Measurements from ENCODE around the gene PHF19.
A peak's percentile ranks its signal among the peaks of the same experiment; 100 is the strongest.

PHF19 gene

GRCh38 chr9:120913647-120914264 is 36.8 kb upstream of the PHF19 start:
- H3K27ac ChIP-seq: no peak overlapping the region
- H3K9ac ChIP-seq: no peak overlapping the region
- H3K9me3 ChIP-seq: no peaks in the 10 kb centered on the region
- no peak overlapping the region for H3K4me2 ChIP-seq
- peaks cover 10% of the 10 kb centered on the region; the same call in 1 of the 2 replicates for H3K36me3 ChIP-seq
- TF ChIP-seq Cebpa-rat (IDR thresholded peaks at IDR 0.05): no peak
- H3K4me1 ChIP-seq: peaks cover 11% of the 10 kb centered on the region
- no peak overlapping the region for H3K4me3 ChIP-seq
- H4K20me1 ChIP-seq: no peaks in the 10 kb centered on the region
- H3K27me3 ChIP-seq: no peaks in the 10 kb centered on the region

- no peak overlapping the region for H3K4me2 ChIP-seq
These were observed 36.1 kb upstream of the PHF19 start for GRCh38 chr9:120912958-120913646.

GRCh38 chr9:120911295-120911837 is 34.4 kb upstream of the PHF19 start:
- H3K4me3 ChIP-seq: no peak overlapping the region
- H3K4me1 ChIP-seq: peaks cover 14% of the 10 kb centered on the region
- peaks cover 10% of the 10 kb centered on the region; the same call in 1 of the 2 replicates for H3K36me3 ChIP-seq
- H3K9ac ChIP-seq: no peak overlapping the region
- H3K4me2 ChIP-seq: no peak overlapping the region
- no peaks in the 10 kb centered on the region for H4K20me1 ChIP-seq
- no peaks in the 10 kb centered on the region for H3K27me3 ChIP-seq
- no peaks in the 10 kb centered on the region for H3K9me3 ChIP-seq
- no peak overlapping the region for H3K27ac ChIP-seq
- TF ChIP-seq Cebpa-rat (IDR thresholded peaks at IDR 0.05): no peak

More at GRCh38 chr9:120912958-120913646, 36.1 kb upstream of the PHF19 start:
- H4K20me1 ChIP-seq: no peaks in the 10 kb centered on the region
- H3K27me3 ChIP-seq: no peaks in the 10 kb centered on the region
- no peaks in the 10 kb centered on the region for H3K9me3 ChIP-seq
- H3K9ac ChIP-seq: no peak overlapping the region
- H3K4me3 ChIP-seq: no peak overlapping the region
- H3K27ac ChIP-seq: no peak overlapping the region
- peaks cover 11% of the 10 kb centered on the region for H3K4me1 ChIP-seq
- peaks cover 10% of the 10 kb centered on the region; the same call in 1 of the 2 replicates for H3K36me3 ChIP-seq
- no peak for TF ChIP-seq Cebpa-rat (IDR thresholded peaks at IDR 0.05)

- no peak overlapping the region for H3K27ac ChIP-seq
- TF ChIP-seq Cebpa-rat (IDR thresholded peaks at IDR 0.05): no peak
- H3K9ac ChIP-seq: no peak overlapping the region
- no peak overlapping the region for H3K4me3 ChIP-seq
- no peaks in the 10 kb centered on the region for H4K20me1 ChIP-seq
- H3K27me3 ChIP-seq: no peaks in the 10 kb centered on the region
- H3K4me1 ChIP-seq: peaks cover 21% of the 10 kb centered on the region
- no peaks in the 10 kb centered on the region for H3K9me3 ChIP-seq
- H3K4me2 ChIP-seq: no peak overlapping the region
- peaks cover 10% of the 10 kb centered on the region; the same call in 1 of the 2 replicates for H3K36me3 ChIP-seq
These were observed 33.7 kb upstream of the PHF19 start for GRCh38 chr9:120910643-120911042.

GRCh38 chr9:120909904-120910303 is 32.9 kb upstream of the PHF19 start:
- Histone ChIP-seq H3K4me1 (peaks cover 28% of the 10 kb centered on the region), H4K20me1 (no peaks in the 10 kb centered on the region), H3K9me3 (no peaks in the 10 kb centered on the region), H3K4me3 (no peak overlapping the region), H3K36me3 (peaks cover 10% of the 10 kb centered on the region; the same call in 1 of the 2 replicates), H3K9ac (no peak overlapping the region), H3K27ac (0 out of 2 replicates have a peak overlapping the region, but pooled peaks have one; percentile 4), H3K27me3 (no peaks in the 10 kb centered on the region), H3K4me2 (peak overlapping the region; percentile 41)
- no peak for TF ChIP-seq Cebpa-rat (IDR thresholded peaks at IDR 0.05)

- Histone ChIP-seq H3K4me1 (peaks cover 72% of the 10 kb centered on the region), H3K4me2 (peak overlapping the region; percentile 70)
These were observed 28.6 kb upstream of the PHF19 start for GRCh38 chr9:120905315-120906164.

GRCh38 chr9:120904978-120905301 is 28.0 kb upstream of the PHF19 start:
- H3K27ac ChIP-seq: no peak overlapping the region
- H3K4me2 ChIP-seq: peak overlapping the region; percentile 70
- no peaks in the 10 kb centered on the region for H3K9me3 ChIP-seq
- TF ChIP-seq Cebpa-rat (IDR thresholded peaks at IDR 0.05): no peak
- peaks cover 5% of the 10 kb centered on the region; the same call in 1 of the 2 replicates for H3K36me3 ChIP-seq
- no peak overlapping the region for H3K9ac ChIP-seq
- peaks cover 72% of the 10 kb centered on the region for H3K4me1 ChIP-seq
- H4K20me1 ChIP-seq: no peaks in the 10 kb centered on the region
- H3K4me3 ChIP-seq: no peak overlapping the region
- no peaks in the 10 kb centered on the region for H3K27me3 ChIP-seq

More at GRCh38 chr9:120905315-120906164, 28.6 kb upstream of the PHF19 start:
- Histone ChIP-seq H4K20me1 (no peaks in the 10 kb centered on the region), H3K36me3 (peaks cover 5% of the 10 kb centered on the region; the same call in 1 of the 2 replicates), H3K9me3 (no peaks in the 10 kb centered on the region), H3K27me3 (no peaks in the 10 kb centered on the region), H3K9ac (no peak overlapping the region), H3K4me3 (no peak overlapping the region), H3K27ac (no peak overlapping the region)
- TF ChIP-seq Cebpa-rat (IDR thresholded peaks at IDR 0.05): no peak

GRCh38 chr9:120904061-120904977 is 27.3 kb upstream of the PHF19 start:
- H3K36me3 ChIP-seq: peaks cover 3% of the 10 kb centered on the region; the same call in 1 of the 2 replicates
- TF ChIP-seq Cebpa-rat (IDR thresholded peaks at IDR 0.05): no peak
- no peaks in the 10 kb centered on the region for H3K9me3 ChIP-seq
- H3K4me3 ChIP-seq: no peak overlapping the region
- H3K4me2 ChIP-seq: peak overlapping the region; percentile 70
- H3K9ac ChIP-seq: no peak overlapping the region
- peaks cover 73% of the 10 kb centered on the region for H3K4me1 ChIP-seq
- no peaks in the 10 kb centered on the region for H3K27me3 ChIP-seq
- H4K20me1 ChIP-seq: no peaks in the 10 kb centered on the region
- H3K27ac ChIP-seq: peak overlapping the region; percentile 53
